ENCODE measurements around the gene DUSP10.

Gene DUSP10

DNA sequence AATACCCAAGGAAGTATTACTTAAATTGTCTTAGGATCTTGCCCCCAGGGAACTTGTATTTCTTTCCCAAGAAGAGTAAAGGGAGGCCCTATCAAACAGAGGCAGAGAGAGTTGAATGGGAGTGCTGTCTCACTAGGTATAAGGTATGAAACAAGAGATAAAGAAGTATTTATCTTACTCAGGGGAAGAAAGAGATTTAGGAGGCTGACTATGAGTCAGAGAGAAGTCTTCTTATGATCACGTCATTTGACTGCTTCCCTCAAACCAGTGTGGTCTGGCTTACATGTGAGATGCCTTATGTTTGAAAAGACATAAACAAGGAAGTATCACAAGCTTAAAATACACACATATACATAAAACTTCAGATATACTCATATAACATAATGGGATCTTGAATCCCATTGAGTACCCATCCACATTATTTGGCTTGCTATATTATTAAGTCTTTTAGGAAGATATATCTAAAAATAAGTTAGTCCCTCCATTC, 29.6 kb downstream of the DUSP10 start:
- ATAC-seq, result no peak
- TF ChIP-seq PPARA (CRISPR knock-in tag; IDR thresholded peaks at IDR 0.05; ENCODE audit: borderline replicate concordance), result no peak
- TF ChIP-seq CSDC2 (CRISPR knock-in tag; IDR thresholded peaks at IDR 0.05), result no peak
- no peak for TF ChIP-seq ZNF70 (CRISPR knock-in tag; IDR thresholded peaks at IDR 0.05)
- TF ChIP-seq TOX (CRISPR knock-in tag; IDR thresholded peaks at IDR 0.05; ENCODE audit: borderline replicate concordance), result no peak
- no peak for TF ChIP-seq CREB5 (CRISPR knock-in tag; IDR thresholded peaks at IDR 0.05; ENCODE audit: low read depth)
- no peak for TF ChIP-seq TCF4 (CRISPR knock-in tag; IDR thresholded peaks at IDR 0.05; ENCODE audit: borderline replicate concordance)
- TF ChIP-seq GLIS3 (CRISPR knock-in tag; IDR thresholded peaks at IDR 0.05), result no peak
- TF ChIP-seq ZC3H10 (CRISPR knock-in tag; IDR thresholded peaks at IDR 0.05), result no peak
- TF ChIP-seq ZFP3 (CRISPR knock-in tag; IDR thresholded peaks at IDR 0.05), result no peak
- TF ChIP-seq BACH2 (CRISPR knock-in tag; IDR thresholded peaks at IDR 0.05; ENCODE audit: borderline replicate concordance), result no peak
- no peak for TF ChIP-seq SNAI2 (CRISPR knock-in tag; IDR thresholded peaks at IDR 0.05)
- no peak for TF ChIP-seq ISL1 (CRISPR knock-in tag; IDR thresholded peaks at IDR 0.05)
- no peak for TF ChIP-seq ESRRG (CRISPR knock-in tag; IDR thresholded peaks at IDR 0.05)
- TF ChIP-seq, protein P1, sequence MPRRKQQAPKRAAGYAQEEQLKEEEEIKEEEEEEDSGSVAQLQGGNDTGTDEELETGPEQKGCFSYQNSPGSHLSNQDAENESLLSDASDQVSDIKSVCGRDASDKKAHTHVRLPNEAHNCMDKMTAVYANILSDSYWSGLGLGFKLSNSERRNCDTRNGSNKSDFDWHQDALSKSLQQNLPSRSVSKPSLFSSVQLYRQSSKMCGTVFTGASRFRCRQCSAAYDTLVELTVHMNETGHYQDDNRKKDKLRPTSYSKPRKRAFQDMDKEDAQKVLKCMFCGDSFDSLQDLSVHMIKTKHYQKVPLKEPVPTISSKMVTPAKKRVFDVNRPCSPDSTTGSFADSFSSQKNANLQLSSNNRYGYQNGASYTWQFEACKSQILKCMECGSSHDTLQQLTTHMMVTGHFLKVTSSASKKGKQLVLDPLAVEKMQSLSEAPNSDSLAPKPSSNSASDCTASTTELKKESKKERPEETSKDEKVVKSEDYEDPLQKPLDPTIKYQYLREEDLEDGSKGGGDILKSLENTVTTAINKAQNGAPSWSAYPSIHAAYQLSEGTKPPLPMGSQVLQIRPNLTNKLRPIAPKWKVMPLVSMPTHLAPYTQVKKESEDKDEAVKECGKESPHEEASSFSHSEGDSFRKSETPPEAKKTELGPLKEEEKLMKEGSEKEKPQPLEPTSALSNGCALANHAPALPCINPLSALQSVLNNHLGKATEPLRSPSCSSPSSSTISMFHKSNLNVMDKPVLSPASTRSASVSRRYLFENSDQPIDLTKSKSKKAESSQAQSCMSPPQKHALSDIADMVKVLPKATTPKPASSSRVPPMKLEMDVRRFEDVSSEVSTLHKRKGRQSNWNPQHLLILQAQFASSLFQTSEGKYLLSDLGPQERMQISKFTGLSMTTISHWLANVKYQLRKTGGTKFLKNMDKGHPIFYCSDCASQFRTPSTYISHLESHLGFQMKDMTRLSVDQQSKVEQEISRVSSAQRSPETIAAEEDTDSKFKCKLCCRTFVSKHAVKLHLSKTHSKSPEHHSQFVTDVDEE (CRISPR knock-in tag; IDR thresholded peaks at IDR 0.05), result no peak
- TF ChIP-seq OSR1 (CRISPR knock-in tag; IDR thresholded peaks at IDR 0.05), result no peak

DNA sequence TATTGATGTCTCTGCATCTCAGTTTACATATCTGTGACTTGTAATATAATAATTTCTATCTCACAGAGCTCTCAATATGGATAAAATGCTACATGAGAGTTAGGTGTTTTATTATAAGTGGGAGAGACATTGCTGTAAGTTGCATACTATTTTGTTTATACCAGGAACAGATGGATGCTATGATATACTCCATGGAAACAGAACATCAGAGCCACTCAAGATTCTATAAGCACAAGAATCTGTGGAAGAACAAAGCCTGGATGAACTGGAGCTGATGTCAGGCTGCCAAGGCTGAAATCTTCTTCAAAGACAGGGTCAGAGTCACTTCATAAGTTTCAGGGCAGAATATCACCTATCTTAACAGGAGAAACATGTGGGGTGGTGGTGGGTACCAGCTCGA, 30.2 kb downstream of the DUSP10 start:
- no peak for ATAC-seq
- no peak for TF ChIP-seq PATZ1 (CRISPR knock-in tag; IDR thresholded peaks at IDR 0.05; ENCODE audit: borderline replicate concordance)

DNA sequence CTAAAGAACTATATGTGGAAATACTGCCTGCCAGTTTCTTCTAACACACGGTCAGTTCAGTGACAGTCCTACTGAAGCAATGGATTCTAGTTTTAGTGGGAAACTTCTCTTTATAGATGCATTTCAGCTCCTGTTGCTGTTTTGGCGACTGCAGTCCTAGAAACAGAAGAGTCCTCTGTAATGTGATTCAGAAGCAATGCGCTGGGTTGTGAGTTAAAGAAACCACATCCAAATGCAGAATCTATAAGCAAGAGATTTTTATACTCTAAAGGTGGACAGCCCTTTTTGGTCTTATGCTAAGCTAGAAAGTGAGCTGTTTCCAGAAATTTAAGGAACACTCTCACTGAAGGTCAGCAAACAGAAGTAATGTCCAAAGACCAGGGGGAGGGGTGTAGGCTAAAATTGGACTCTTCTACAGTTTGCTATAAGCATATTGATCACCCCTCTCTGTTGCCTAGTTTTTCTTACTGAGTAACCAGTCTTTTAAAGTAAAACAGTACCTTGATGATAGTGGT, 30.8 kb downstream of the DUSP10 start:
- TF ChIP-seq POU6F1 (CRISPR knock-in tag; IDR thresholded peaks at IDR 0.05; ENCODE audit: borderline replicate concordance, low read depth) (no peak), RARB (CRISPR knock-in tag; IDR thresholded peaks at IDR 0.05) (no peak), TCF4 (CRISPR knock-in tag; IDR thresholded peaks at IDR 0.05; ENCODE audit: borderline replicate concordance) (no peak), ZFP30 (CRISPR knock-in tag; IDR thresholded peaks at IDR 0.05) (no peak), BACH2 (CRISPR knock-in tag; IDR thresholded peaks at IDR 0.05; ENCODE audit: borderline replicate concordance) (no peak), ZC3H10 (CRISPR knock-in tag; IDR thresholded peaks at IDR 0.05) (no peak), CSDC2 (CRISPR knock-in tag; IDR thresholded peaks at IDR 0.05) (no peak), ZFP3 (CRISPR knock-in tag; IDR thresholded peaks at IDR 0.05) (no peak), OSR1 (CRISPR knock-in tag; IDR thresholded peaks at IDR 0.05) (no peak), ESRRG (CRISPR knock-in tag; IDR thresholded peaks at IDR 0.05) (no peak), CREB5 (CRISPR knock-in tag; IDR thresholded peaks at IDR 0.05; ENCODE audit: low read depth) (no peak), ZNF565 (CRISPR knock-in tag; conservative IDR thresholded peaks at IDR 0.05; ENCODE audit: low read depth) (no peak)
- TF ChIP-seq, protein P1 (CRISPR knock-in tag; IDR thresholded peaks at IDR 0.05), result no peak
- ATAC-seq, result no peak

Data from SK-N-SH treated with all-trans-retinoic acid at 6 μM for 48 hours (cell line).